HEK293 (cell line): ENCODE results near the gene MDP1.

Experiments used
- CTCF ChIA-PET: fragments of 350-600 bp; formaldehyde crosslinking; extraction: SDS; loops from one replicate; lab custom pipeline; 2021; ENCODE audit warnings: antibody characterized with exemption; lab: Yijun Ruan, JAX
- POLR2A ChIA-PET: fragments of 300-600 bp; formaldehyde crosslinking; extraction: SDS; loops from one replicate; lab custom pipeline; 2020; ENCODE audit warnings: antibody characterized with exemption, inconsistent platforms; lab: Yijun Ruan, JAX
- H3K27ac ChIP-seq: fragments of 200-500 bp; sonication (Bioruptor generic); 2 replicates; pipeline ENCODE4 v1.5.1; 2014; ENCODE audit warnings: low read depth, low read length, control low read depth, inconsistent platforms; ENCODE audit errors: extremely low read depth
- H3K36me3 ChIP-seq, 2 experiments: fragments of 200-500 bp in 1 of 2; sonication (Bioruptor generic) in 1 of 2; 1 replicate in 1 of 2; 2 replicates in 1 of 2; pipeline ENCODE4 v1.5.1; 2014 to 2017; ENCODE audit warnings: inconsistent platforms in 2 of 2, low read length in 2 of 2; ENCODE audit not compliant: control insufficient read depth in 2 of 2, insufficient read depth in 1 of 2
- H3K4me1 ChIP-seq: fragments of 200-500 bp; sonication (Bioruptor generic); 2 replicates; pipeline ENCODE4 v1.5.1; 2014; ENCODE audit warnings: mild to moderate bottlenecking, low read length, inconsistent platforms; ENCODE audit not compliant: control insufficient read depth, insufficient read depth
- H3K4me3 ChIP-seq: 2 replicates; pipeline ENCODE4 v1.5.1; 2011; ENCODE audit warnings: low read depth, mild to moderate bottlenecking, control low read depth, low read length, moderate library complexity
- H3K9me3 ChIP-seq: fragments of 200-500 bp; sonication (Bioruptor generic); 2 replicates; pipeline ENCODE4 v1.5.1; 2014; ENCODE audit warnings: low read depth, low read length, inconsistent platforms; ENCODE audit not compliant: control insufficient read depth, insufficient read depth
- BCL11A ChIP-seq: fragments of 450-650 bp; formaldehyde crosslinking; IDR thresholded peaks from 2 replicates; pipeline ENCODE4 v1.5.1; 2016; ENCODE audit warnings: low read depth, missing biosample characterization, missing genetic modification characterization
- FEZF1 ChIP-seq: fragments of 450-650 bp; formaldehyde crosslinking; IDR thresholded peaks from 2 replicates; pipeline ENCODE4 v1.5.1; 2016; ENCODE audit warnings: missing biosample characterization, missing genetic modification characterization
- PATZ1 ChIP-seq: fragments of 450-650 bp; formaldehyde crosslinking; IDR thresholded peaks from 2 replicates; pipeline ENCODE4 v1.5.1; 2016; ENCODE audit warnings: missing biosample characterization, missing genetic modification characterization
- PRDM10 ChIP-seq: fragments of 450-650 bp; formaldehyde crosslinking; IDR thresholded peaks from 2 replicates; pipeline ENCODE4 v1.5.1; 2016; ENCODE audit warnings: missing biosample characterization, missing genetic modification characterization
- RBAK ChIP-seq: fragments of 450-650 bp; formaldehyde crosslinking; IDR thresholded peaks from 2 replicates; pipeline ENCODE4 v1.5.1; 2016; ENCODE audit warnings: missing biosample characterization, missing genetic modification characterization
- SETDB1 ChIP-seq: IDR thresholded peaks from one replicate; pipeline ENCODE4 v1.6.1; 2017; ENCODE audit warnings: mild to moderate bottlenecking, low read length, moderate library complexity, mixed read lengths; ENCODE audit not compliant: insufficient read length
- ZBTB20 ChIP-seq: fragments of 450-650 bp; formaldehyde crosslinking; IDR thresholded peaks from 2 replicates; pipeline ENCODE4 v1.5.1; 2016; ENCODE audit warnings: missing biosample characterization, missing genetic modification characterization
- ZBTB6 ChIP-seq: fragments of 450-650 bp; formaldehyde crosslinking; IDR thresholded peaks from 2 replicates; pipeline ENCODE4 v1.5.1; 2017; ENCODE audit warnings: missing biosample characterization, missing genetic modification characterization
- ZFP37 ChIP-seq: fragments of 450-650 bp; formaldehyde crosslinking; IDR thresholded peaks from 2 replicates; pipeline ENCODE4 v1.5.1; 2016; ENCODE audit warnings: missing biosample characterization, missing genetic modification characterization
- ZNF2 ChIP-seq: fragments of 450-650 bp; formaldehyde crosslinking; IDR thresholded peaks from 2 replicates; pipeline ENCODE4 v1.5.1; 2016; ENCODE audit warnings: missing biosample characterization, missing genetic modification characterization
- ZNF324 ChIP-seq: fragments of 450-650 bp; formaldehyde crosslinking; IDR thresholded peaks from 2 replicates; pipeline ENCODE4 v1.5.1; 2016; ENCODE audit warnings: missing biosample characterization, missing genetic modification characterization
- ZNF548 ChIP-seq: fragments of 450-650 bp; formaldehyde crosslinking; IDR thresholded peaks from 2 replicates; pipeline ENCODE4 v1.5.1; 2016; ENCODE audit warnings: missing biosample characterization, missing genetic modification characterization
- ZNF76 ChIP-seq: fragments of 450-650 bp; formaldehyde crosslinking; IDR thresholded peaks from 2 replicates; pipeline ENCODE4; 2016; ENCODE audit warnings: low read depth, missing biosample characterization, missing genetic modification characterization, borderline replicate concordance
- ZSCAN5A ChIP-seq: fragments of 450-650 bp; formaldehyde crosslinking; IDR thresholded peaks from 2 replicates; pipeline ENCODE4 v1.5.1; 2016; ENCODE audit warnings: missing biosample characterization, missing genetic modification characterization
- TF ChIP-seq, protein P1 (sequence below): fragments of 450-650 bp; formaldehyde crosslinking; IDR thresholded peaks from 2 replicates; pipeline ENCODE4 v1.5.1; 2016; ENCODE audit warnings: missing biosample characterization, missing genetic modification characterization

The MDP1 gene

DNA sequence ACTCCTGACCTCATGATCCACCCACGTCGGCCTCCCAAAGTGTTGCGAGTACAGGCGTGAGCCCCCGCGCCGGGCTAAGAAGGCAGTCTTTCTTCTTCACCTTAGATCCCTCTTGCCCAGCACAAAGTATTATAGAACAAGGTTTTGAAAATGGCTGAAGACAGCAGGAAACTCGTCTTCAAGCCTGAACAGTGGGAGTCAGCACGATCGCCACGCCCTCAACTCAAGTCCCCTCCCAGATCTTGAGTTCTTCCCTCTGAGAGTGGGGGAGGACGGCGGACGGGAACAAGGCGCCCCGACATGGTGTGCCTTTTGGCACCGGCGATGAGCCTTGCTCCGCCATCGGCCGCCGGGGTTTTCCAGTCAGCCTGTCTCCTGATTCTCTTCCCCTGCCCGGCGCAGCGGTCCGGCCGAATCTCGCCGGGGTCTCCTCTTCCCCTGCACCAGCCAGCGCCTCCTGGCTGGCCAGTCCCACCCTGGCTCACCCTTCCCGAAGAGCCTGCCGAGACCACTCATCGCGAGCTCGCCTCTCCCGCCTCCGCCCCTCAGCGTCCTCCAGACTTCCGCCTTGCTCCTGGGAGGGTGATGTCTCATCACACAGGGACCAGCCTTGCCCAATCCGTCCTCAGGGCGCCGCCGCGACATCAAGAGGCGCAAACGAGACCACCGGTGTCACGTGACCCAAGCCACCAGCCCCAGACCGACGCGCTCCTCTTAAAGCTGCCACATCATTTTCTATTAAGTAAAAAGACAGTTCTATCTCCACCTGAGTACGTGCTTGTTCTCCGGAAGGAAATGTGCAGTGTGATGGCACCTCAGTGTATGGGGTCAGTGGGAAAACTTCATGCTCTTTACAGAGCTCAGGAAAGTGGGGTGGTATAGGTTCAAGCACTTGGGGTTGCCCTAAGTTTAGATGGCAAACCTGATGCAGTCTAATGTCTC, 2.7 kb downstream of the MDP1 start, which contains the start of gene CHMP4A (continued):
- no peak for TF ChIP-seq ZBTB6 (tag by site-specific recombination)
- peak; percentile 82; the same call in 1 of the 2 replicates for TF ChIP-seq ZSCAN5A (tag by site-specific recombination)
- peak; percentile 78 for TF ChIP-seq ZNF324 (tag by site-specific recombination)

DNA sequence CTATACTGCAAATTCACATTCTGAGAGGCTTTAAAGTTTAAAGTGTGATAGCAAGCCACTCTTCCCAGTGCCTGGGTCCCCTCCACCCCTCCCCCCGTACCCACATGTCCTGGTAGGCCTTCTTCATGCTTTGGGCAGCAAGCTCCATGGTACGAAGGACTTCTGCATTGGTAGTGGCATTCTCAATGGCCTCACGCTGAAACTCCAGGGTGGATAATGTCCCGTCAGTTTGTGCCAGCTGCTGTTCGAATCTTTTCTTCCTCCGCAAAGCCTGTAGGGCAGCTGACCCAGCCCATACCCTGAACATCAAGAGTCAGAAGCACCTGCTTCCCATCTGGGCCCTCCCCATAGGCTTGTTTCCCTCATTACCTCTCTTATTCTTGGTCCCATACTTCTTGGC, 4.6 kb downstream of the MDP1 start:
- Histone ChIP-seq H3K36me3 (peaks cover 23 to 64% of the 10 kb centered on the region in 2 experiments), H3K4me1 (no peaks in the 10 kb centered on the region), H3K4me3 (no peak overlapping the region), H3K27ac (no peak overlapping the region), H3K9me3 (no peaks in the 10 kb centered on the region)
- CTCF ChIA-PET: no interaction called here
- TF ChIP-seq ZBTB20 (tag by site-specific recombination) (no peak), PATZ1 (tag by site-specific recombination) (no peak), SETDB1 (no peak), FEZF1 (tag by site-specific recombination) (no peak), RBAK (tag by site-specific recombination) (no peak), PRDM10 (tag by site-specific recombination) (no peak), ZNF548 (no peak), BCL11A (tag by site-specific recombination) (no peak), ZFP37 (no peak), ZNF76 (no peak), ZNF2 (tag by site-specific recombination) (no peak)
- TF ChIP-seq, protein P1, sequence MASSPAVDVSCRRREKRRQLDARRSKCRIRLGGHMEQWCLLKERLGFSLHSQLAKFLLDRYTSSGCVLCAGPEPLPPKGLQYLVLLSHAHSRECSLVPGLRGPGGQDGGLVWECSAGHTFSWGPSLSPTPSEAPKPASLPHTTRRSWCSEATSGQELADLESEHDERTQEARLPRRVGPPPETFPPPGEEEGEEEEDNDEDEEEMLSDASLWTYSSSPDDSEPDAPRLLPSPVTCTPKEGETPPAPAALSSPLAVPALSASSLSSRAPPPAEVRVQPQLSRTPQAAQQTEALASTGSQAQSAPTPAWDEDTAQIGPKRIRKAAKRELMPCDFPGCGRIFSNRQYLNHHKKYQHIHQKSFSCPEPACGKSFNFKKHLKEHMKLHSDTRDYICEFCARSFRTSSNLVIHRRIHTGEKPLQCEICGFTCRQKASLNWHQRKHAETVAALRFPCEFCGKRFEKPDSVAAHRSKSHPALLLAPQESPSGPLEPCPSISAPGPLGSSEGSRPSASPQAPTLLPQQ (tag by site-specific recombination): no peak
- POLR2A ChIA-PET: no interaction called here
